Activated T-cell treated with anti-CD3 and anti-CD28 coated beads, Interleukin-2, amount 50 U/mL, for 48 hours (primary cell): ENCODE data around the gene DNAJB1.
"Not testable (repeated sequence)": the region's sequence is repeated elsewhere in the genome, so short reads cannot be mapped to it uniquely, and the experiment has no call there.

ENCODE experiments used
- DNase-seq, 2 experiments: peaks; one replicate each; pipeline ENCODE4 v3.0.0-alpha.2; 2020

The DNAJB1 gene

GRCh38 chr19:14517840-14518505, at the start of gene DNAJB1:
Gene DNAJB1 (minus strand): TSS chr19:14518397. CDS start chr19:14518349, 48 bp downstream.
- peak; percentile 74 to 82 for DNase-seq

GRCh38 chr19:14567079-14567478, 48.9 kb upstream of the DNAJB1 start:
- no peak for DNase-seq

- no peak for DNase-seq
These were observed 48.5 kb upstream of the DNAJB1 start for GRCh38 chr19:14566712-14567077.

- no peak for DNase-seq
These were observed 47.8 kb upstream of the DNAJB1 start for GRCh38 chr19:14565765-14566711.

GRCh38 chr19:14565298-14565679, 47.1 kb upstream of the DNAJB1 start:
- DNase-seq: no peak

DNA sequence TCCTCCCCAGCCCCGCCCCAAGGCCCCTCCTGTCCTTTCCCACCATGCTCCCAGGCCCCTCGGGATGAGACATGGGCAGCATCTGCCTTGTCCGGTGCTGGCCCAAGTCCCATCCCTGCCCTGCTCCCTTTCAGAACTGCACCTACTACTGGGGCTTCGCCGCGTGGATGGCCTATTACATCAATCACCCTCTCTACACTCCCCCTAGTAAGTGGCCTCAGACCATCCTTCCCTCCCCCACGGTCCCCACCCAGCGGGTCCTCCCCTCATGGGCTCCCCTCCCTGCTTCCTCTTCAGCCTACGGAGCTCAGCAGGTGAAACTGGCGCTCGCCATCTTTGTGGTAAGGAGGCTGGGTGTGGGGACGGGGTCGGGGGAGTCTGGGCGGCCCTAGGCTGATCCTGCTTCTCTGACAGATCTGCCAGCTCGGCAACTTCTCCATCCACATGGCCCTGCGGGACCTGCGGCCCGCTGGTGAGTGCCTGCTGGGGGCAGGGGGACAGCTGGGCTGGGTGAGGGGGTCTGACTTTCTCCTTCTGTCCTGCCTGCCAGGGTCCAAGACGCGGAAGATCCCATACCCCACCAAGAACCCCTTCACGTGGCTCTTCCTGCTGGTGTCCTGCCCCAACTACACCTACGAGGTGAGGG, 46.6 kb upstream of the DNAJB1 start:
- not testable (repeated sequence) for DNase-seq

- peak; percentile 77 to 78 for DNase-seq
These were observed 45.9 kb upstream of the DNAJB1 start for GRCh38 chr19:14563989-14564651.

DNA sequence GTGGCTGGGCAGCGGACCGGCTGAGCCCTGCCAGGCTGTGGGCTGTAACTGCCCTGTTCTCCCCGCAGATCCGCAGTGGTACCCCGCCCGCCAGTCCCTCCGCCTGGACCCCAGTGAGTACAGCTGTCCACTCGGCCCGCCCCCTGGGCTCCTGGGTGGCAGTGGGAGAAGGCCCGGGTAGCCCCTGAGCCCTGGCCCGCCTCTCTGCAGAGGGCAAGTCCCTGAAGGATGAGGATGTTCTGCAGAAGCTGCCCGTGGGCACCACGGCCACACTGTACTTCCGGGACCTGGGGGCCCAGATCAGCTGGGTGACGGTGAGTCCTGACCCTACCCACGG, 45.4 kb upstream of the DNAJB1 start:
- DNase-seq: no peak

DNA sequence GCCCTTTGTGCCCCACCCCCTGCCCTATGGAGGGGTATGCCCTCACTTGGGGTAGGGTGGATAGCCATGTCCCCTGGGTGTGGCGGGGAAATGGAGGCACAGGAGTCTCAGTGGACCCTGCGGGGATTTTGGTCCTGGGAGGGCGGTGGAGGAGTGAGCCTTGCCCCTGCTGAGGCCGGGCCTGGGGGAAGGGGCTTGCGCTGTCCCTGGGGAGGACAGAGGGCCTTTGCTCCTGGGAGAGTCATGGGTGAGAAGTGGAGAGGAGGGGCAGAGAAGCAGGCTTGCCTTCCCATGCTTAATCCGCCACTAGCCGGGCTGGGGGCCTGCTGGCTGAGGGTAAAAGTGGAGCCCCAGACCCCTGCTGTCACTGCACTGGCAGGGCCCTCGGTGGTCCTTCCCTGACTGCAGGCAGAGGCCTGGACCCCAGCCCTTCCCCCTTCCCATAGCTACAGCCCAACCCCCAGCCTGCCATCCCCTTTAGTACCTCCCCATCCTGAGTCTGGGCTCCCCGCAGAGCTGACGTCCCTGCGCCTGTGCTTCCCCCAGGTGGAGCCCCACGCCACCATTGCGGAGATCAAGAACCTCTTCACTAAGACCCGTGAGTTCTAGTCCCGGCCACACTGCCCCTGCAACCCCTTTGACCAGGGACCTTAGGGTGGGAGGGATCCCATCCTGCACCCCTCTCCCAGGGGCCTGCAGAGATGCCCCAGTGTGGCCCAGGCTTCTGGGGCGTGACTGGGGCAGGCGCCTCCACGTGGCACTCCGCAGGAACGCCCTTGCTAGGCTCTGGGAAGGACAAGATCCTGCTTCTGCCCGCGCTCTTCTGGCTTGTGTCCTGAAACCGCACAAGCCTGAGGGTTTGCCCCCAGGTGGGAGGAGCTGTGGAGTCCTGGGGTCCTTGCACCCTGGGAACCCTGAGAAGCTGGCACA, 44.7 kb upstream of the DNAJB1 start:
- no peak for DNase-seq

DNA sequence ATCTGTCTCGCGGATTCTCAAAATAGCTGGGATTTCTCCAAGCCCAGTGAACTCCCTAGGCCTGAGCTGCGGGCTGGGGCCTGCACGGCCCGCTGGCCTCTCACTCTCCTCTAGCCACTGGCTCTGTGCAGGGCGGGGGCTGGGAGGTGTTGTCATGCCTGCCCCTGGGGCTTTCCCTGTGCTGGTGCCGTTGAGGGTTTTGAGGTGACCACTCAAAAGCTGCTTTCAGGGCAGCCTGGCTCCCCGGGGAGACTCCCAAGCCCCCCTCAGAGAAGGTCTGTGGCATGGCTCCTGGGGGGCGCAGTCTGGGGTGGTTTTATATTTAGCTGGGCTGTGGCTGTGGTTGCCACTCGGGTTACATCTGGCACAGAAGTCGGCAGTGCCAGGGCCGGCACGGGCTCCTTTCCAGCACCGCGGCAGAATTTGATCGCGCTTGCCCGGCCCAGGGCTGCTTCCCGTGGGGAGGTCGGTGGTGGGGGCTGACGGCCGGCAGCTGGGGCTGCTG, 43.7 kb upstream of the DNAJB1 start:
- DNase-seq: no peak

DNA sequence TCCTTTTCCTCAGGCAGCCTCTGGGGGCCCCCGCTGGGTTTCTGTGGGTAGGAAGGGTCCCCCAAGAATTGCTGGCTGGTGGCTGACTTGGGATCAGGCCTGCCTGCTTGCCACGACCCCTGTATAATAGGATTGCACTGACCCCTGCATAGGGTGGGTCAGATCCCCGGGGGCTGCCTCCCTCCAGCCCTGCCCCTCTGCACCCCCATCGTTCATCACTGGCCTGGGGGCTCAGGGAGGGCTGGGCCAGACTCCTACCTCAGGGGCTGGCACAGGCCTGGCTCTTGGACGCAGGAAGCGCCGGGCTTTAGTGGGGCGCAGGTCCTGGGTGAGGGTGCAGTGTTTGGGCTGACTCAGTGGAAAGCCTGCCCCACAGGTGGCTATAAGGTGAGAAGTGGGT, 43.1 kb upstream of the DNAJB1 start:
- no peak for DNase-seq

GRCh38 chr19:14560776-14561108, 42.5 kb upstream of the DNAJB1 start:
- DNase-seq: no peak

DNA sequence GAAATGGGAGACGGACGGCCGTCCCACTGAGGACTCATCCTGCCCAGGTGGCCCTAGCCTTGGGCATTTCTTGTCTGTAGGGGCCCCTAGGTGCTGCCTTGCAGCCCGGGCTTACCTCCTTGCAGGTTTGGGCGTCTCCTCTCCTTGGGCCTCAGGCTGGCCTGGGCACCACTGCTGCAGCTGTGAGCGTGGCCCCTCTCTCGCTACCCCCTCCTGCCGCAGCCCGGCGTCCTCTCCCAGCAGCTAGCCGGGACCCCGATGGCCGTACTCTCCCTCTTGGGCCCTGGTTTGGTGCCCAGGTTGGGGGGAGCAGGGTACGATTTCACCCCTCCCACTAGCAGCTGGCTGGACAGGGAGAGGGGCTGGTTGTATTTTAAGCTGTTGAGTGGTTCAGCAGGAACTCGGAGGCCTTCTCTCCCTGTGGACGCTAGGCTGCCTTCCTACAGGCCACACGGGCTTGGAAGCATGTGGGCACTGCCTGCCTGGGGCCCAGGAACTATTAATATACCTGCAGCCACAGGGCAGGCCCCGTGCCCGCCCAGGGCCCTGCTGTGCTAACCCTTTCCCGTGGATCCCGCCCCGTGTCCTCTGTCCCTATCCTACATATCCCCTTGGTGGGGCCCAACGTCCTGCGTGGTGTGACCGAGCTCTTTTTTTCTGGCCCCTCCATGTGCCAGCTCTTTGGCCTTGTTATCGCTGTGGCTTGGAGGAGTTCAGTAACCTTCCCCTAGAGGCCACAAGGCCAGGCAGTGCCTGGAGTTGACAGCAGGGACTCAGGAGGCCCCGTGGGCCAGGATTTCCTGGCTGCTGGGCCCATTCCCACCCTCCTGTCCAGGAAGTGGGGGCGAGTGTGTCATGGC, 41.9 kb upstream of the DNAJB1 start:
- DNase-seq: no peak

- DNase-seq: no peak
These were observed 40.3 kb upstream of the DNAJB1 start for GRCh38 chr19:14558370-14559066.

- peak; percentile 78 to 85 for DNase-seq
These were observed 38.5 kb upstream of the DNAJB1 start for GRCh38 chr19:14556662-14557188.

DNA sequence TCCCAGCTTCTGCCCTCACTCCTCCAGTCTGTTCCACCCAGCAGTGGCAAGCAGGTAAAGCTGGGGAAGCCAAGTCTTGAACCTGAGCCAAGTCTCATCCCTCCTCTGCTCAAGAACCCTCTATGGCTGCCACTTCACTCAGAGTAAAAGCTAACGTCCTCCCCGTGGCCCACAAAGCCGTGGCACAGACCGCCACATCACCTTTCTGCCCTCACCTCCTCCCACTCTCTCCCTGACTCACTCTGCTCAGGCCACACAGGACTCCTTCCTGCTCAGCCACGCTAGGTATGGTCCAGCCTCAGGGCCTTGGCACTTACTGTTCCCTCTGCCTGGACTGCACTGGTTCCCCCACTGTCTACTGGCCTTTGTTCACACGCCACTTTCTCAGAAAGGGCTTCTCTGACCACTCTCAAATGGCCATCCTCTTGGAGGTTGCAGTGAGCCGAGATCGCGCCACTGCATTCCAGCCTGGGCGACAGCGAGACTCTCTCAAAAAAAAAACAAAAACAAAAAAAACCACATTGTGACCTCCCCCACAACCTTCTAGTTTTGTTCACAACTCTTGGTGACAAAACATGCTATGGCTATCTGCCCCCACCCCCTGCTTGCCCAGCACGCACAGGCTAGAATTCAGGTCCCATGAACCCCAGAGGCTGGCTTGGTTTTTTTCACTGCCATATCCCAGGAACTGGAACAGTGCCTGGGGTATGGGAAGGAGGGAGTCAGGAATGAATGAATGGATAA, 37.9 kb upstream of the DNAJB1 start:
- no peak for DNase-seq

GRCh38 chr19:14554382-14554812, 36.2 kb upstream of the DNAJB1 start:
- no peak for DNase-seq

DNA sequence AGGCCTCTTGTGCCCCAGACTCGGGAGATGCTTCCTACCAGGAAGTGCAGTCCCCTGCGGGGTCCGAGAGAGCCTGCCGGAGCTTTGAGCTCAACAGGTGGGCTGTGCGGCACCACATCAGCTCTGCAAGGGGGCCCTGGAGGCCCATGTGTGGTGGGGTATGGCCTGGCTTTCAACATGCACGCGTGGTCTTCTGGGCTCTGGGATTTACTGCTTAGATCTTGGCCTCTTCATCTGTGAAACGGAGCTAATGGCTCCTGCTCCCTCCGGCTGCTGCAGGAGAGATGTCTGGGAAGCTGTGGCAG, 35.7 kb upstream of the DNAJB1 start:
- DNase-seq: no peak
